ENCODE data around the gene CCT3.

The CCT3 gene

GRCh38 chr1:156286061-156286460, 52.0 kb downstream of the CCT3 start:
- no peak for DNase-seq
- in situ Hi-C loops (cut with MboI; ENCODE audit: low pct_unique_long_range_greater_than_20kb, low sequenced_read_pairs) = no loop called here

GRCh38 chr1:156285437-156285836, 52.7 kb downstream of the CCT3 start:
- in situ Hi-C loops (cut with MboI; ENCODE audit: low pct_unique_long_range_greater_than_20kb, low sequenced_read_pairs) = no loop called here
- DNase-seq = no peak

- in situ Hi-C loops (cut with MboI; ENCODE audit: low pct_unique_long_range_greater_than_20kb, low sequenced_read_pairs) = no loop called here
- DNase-seq = no peak
These were observed 53.3 kb downstream of the CCT3 start for GRCh38 chr1:156284757-156285156.

GRCh38 chr1:156284112-156284511, 54.0 kb downstream of the CCT3 start, which contains the start of gene TMEM79:
TSS of gene TMEM79 (plus strand) at chr1:156284325. CDS start at chr1:156285227, 902 bp downstream.
- no peak for DNase-seq
- in situ Hi-C loops (cut with MboI; ENCODE audit: low pct_unique_long_range_greater_than_20kb, low sequenced_read_pairs) = no loop called here

GRCh38 chr1:156283521-156283920, 54.6 kb downstream of the CCT3 start:
- in situ Hi-C loops (cut with MboI; ENCODE audit: low pct_unique_long_range_greater_than_20kb, low sequenced_read_pairs) = no loop called here
- no peak for DNase-seq

GRCh38 chr1:156282479-156283222, 55.4 kb downstream of the CCT3 start, which contains the start of gene SMG5:
TSS of gene SMG5 (minus strand) at chr1:156282825. CDS start at chr1:156282680, 145 bp downstream.
- peak; percentile 96 for DNase-seq
- in situ Hi-C loops (cut with MboI; ENCODE audit: low pct_unique_long_range_greater_than_20kb, low sequenced_read_pairs) = no loop called here

- DNase-seq = peak; percentile 57
- in situ Hi-C loops (cut with MboI; ENCODE audit: low pct_unique_long_range_greater_than_20kb, low sequenced_read_pairs) = no loop called here
These were observed 56.2 kb downstream of the CCT3 start for GRCh38 chr1:156281693-156282478.

GRCh38 chr1:156281281-156281680, 56.8 kb downstream of the CCT3 start:
- peak; percentile 79 for DNase-seq
- in situ Hi-C loops (cut with MboI; ENCODE audit: low pct_unique_long_range_greater_than_20kb, low sequenced_read_pairs) = no loop called here

GRCh38 chr1:156279837-156280236, 58.3 kb downstream of the CCT3 start:
- in situ Hi-C loops (cut with MboI; ENCODE audit: low pct_unique_long_range_greater_than_20kb, low sequenced_read_pairs) = no loop called here
- DNase-seq = no peak

- in situ Hi-C loops (cut with MboI; ENCODE audit: low pct_unique_long_range_greater_than_20kb, low sequenced_read_pairs) = no loop called here
These were observed 61.1 kb downstream of the CCT3 start for GRCh38 chr1:156276966-156277381.

GRCh38 chr1:156276532-156276931, 61.6 kb downstream of the CCT3 start:
- no peak for DNase-seq
- in situ Hi-C loops (cut with MboI; ENCODE audit: low pct_unique_long_range_greater_than_20kb, low sequenced_read_pairs) = no loop called here

More at GRCh38 chr1:156276966-156277381, 61.1 kb downstream of the CCT3 start:
- DNase-seq = no peak

GRCh38 chr1:156270314-156270713, 67.8 kb downstream of the CCT3 start:
- in situ Hi-C loops (cut with MboI; ENCODE audit: low pct_unique_long_range_greater_than_20kb, low sequenced_read_pairs) = no loop called here

GRCh38 chr1:156268336-156268735, 69.8 kb downstream of the CCT3 start:
- in situ Hi-C loops (cut with MboI; ENCODE audit: low pct_unique_long_range_greater_than_20kb, low sequenced_read_pairs) = no loop called here
- DNase-seq = no peak

More at GRCh38 chr1:156270314-156270713, 67.8 kb downstream of the CCT3 start:
- DNase-seq = no peak

GRCh38 chr1:156266051-156266450, 72.0 kb downstream of the CCT3 start:
- no peak for DNase-seq
- in situ Hi-C loops (cut with MboI; ENCODE audit: low pct_unique_long_range_greater_than_20kb, low sequenced_read_pairs) = no loop called here

- in situ Hi-C loops (cut with MboI; ENCODE audit: low pct_unique_long_range_greater_than_20kb, low sequenced_read_pairs) = no loop called here
These were observed 74.8 kb downstream of the CCT3 start for GRCh38 chr1:156263288-156263655.

GRCh38 chr1:156262461-156263287, 75.4 kb downstream of the CCT3 start:
- DNase-seq = no peak
- in situ Hi-C loops (cut with MboI; ENCODE audit: low pct_unique_long_range_greater_than_20kb, low sequenced_read_pairs) = no loop called here

More at GRCh38 chr1:156263288-156263655, 74.8 kb downstream of the CCT3 start:
- no peak for DNase-seq

- DNase-seq = no peak
- in situ Hi-C loops (cut with MboI; ENCODE audit: low pct_unique_long_range_greater_than_20kb, low sequenced_read_pairs) = no loop called here
These were observed 77.2 kb downstream of the CCT3 start for GRCh38 chr1:156260896-156261295.

- peak; percentile 47 for DNase-seq
- in situ Hi-C loops (cut with MboI; ENCODE audit: low pct_unique_long_range_greater_than_20kb, low sequenced_read_pairs) = no loop called here
These were observed 78.3 kb downstream of the CCT3 start for GRCh38 chr1:156259805-156260204.

All from KBM-7 (cell line).